ENCODE measurements around the gene HDAC8. TPM values are rescaled to one million over a fixed set of nuclear protein-coding genes. Genes with fewer than 3 reads are reported as not detected.
A peak's percentile ranks its signal among the peaks of the same experiment; 100 is the strongest.
"Not testable (repeated sequence)": the region's sequence is repeated elsewhere in the genome, so short reads cannot be mapped to it uniquely, and the experiment has no call there.

HDAC8 gene
- total RNA-seq, 1 donor from 2014 or later: 39.6 TPM

DNA sequence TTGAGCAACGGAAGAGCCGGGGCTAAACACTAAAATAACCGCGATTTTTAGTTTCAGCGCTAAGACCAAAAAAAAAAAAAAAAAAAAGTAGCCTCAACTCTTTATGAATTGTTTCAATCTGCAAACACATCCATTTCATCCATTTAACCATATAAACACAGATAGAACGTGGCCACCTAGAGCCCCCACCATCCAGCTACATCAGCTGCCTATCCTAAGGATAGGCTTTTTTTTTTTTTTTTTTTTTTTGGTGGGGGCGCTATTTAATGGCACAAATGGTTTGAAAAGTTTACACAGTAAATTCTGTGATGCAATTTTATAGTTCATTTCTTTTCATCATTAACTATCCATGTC lies 492 bp upstream of the HDAC8 start:
- POLR2A ChIA-PET: interaction anchor here (0.7 kb wide), 2 partner anchors 38 to 519 kb away, joined by 7 to 9 read pairs; no protein-coding TSS in a partner anchor
- Mint-ChIP-seq H3K27me3 (peaks cover 4% of the 10 kb centered on the region), H3K4me3 (peak overlapping the region; percentile 98), H3K9me3 (no peaks in the 10 kb centered on the region), H3K4me1 (peaks cover 7% of the 10 kb centered on the region), H3K36me3 (ENCODE audit: low read depth) (peaks cover 12% of the 10 kb centered on the region), H3K27ac (peak overlapping the region; percentile 84)
- TF ChIP-seq, protein P1, sequence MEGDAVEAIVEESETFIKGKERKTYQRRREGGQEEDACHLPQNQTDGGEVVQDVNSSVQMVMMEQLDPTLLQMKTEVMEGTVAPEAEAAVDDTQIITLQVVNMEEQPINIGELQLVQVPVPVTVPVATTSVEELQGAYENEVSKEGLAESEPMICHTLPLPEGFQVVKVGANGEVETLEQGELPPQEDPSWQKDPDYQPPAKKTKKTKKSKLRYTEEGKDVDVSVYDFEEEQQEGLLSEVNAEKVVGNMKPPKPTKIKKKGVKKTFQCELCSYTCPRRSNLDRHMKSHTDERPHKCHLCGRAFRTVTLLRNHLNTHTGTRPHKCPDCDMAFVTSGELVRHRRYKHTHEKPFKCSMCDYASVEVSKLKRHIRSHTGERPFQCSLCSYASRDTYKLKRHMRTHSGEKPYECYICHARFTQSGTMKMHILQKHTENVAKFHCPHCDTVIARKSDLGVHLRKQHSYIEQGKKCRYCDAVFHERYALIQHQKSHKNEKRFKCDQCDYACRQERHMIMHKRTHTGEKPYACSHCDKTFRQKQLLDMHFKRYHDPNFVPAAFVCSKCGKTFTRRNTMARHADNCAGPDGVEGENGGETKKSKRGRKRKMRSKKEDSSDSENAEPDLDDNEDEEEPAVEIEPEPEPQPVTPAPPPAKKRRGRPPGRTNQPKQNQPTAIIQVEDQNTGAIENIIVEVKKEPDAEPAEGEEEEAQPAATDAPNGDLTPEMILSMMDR (IDR thresholded peaks at IDR 0.05): no peak
- CTCF ChIA-PET: no interaction called here
- ATAC-seq (ENCODE audit: low read depth): peak; percentile 34
- no peak for DNase-seq
- intact Hi-C loops (cut with micrococcal nuclease): loop anchor here (2.0 kb wide), 3 partner anchors 392 to 1720 kb away; partner anchors contain the start of gene PIN4

DNA sequence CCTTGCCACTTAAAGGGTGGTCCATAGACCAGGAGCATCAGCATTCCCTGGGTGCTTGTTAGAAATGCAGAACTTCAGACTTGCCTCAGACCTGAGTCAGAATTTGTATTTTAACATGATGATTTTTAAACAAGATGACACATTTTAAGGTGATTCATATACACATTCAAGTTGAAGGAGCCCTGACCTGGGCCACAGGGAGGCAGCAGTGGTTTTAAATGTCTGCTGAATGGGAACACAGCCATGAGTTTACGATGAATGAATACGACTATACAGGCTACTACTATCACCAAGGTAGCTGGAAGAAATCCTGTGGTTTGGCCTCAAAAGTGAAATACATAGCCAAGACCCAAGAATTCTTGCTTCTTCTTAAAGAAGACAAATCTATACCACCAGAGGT lies 2.9 kb downstream of the HDAC8 start:
- POLR2A ChIA-PET: no interaction called here
- no peak for DNase-seq
- no peak for ATAC-seq (ENCODE audit: low read depth)
- Mint-ChIP-seq H3K9me3 (no peaks in the 10 kb centered on the region), H3K27me3 (no peaks in the 10 kb centered on the region), H3K36me3 (ENCODE audit: low read depth) (peaks cover 38% of the 10 kb centered on the region), H3K27ac (no peak overlapping the region), H3K4me3 (no peak overlapping the region), H3K4me1 (peaks cover 7% of the 10 kb centered on the region)
- intact Hi-C loops (cut with micrococcal nuclease): no loop called here
- TF ChIP-seq, protein P1 (IDR thresholded peaks at IDR 0.05): no peak
- CTCF ChIA-PET: no interaction called here

DNA sequence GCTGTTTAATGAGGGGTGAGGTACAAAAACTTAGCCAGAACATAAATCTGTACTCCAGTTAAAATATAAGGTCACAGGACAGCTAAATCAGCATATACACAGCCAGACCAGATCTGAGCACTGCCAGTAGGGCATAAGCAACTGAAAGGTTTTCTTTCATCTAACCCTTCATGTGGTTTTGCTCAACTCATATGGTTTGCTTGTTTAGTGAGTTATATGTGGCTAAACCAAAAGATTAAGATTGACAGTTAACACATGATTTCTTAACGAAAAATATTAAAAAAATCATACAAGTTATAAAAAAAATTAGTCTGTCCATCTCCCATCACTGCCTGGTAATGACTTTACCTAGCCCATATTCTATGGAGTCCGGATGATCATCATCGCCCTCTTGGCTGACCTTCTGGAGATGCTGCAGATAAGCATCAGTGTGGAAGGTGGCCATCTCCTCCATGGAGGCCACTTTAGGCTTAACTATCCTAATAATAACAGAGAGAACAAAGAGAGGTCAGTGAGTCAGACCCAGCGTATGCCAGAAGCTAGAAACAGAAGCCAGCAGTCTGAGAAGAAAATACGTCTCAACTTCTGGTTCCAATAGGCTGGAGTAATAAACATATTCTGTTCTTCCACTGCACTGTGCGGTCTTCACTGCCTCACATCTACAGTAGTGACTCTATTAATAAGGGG lies 4.1 kb downstream of the HDAC8 start:
- no peak for DNase-seq
- CTCF ChIA-PET: no interaction called here
- Mint-ChIP-seq H3K36me3 (ENCODE audit: low read depth) (peaks cover 43% of the 10 kb centered on the region), H3K9me3 (no peaks in the 10 kb centered on the region), H3K27ac (no peak overlapping the region), H3K4me3 (no peak overlapping the region), H3K4me1 (peaks cover 7% of the 10 kb centered on the region), H3K27me3 (no peaks in the 10 kb centered on the region)
- TF ChIP-seq, protein P1 (IDR thresholded peaks at IDR 0.05): no peak
- no peak for ATAC-seq (ENCODE audit: low read depth)
- intact Hi-C loops (cut with micrococcal nuclease): no loop called here
- POLR2A ChIA-PET: no interaction called here

DNA sequence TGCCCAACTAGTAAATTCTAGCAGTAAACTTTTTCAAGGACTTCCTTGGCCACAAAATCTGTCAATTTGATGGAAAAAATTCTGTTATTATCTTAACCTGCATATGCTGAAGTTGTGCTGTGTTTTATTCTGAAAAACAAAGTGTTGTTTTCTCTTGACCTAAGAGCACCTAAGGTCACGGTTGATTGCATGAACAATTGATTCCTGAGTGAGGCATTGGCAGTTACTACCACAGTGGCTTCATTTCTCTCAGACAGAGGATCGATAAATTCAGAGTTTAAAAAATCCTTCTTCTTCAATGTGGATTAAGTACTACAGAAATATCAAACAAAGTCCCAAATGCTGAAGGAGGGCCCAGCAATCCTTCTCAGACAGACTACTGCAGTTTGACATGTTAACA lies 6.2 kb downstream of the HDAC8 start:
- ATAC-seq (ENCODE audit: low read depth) (no peak), DNase-seq (no peak)
- Mint-ChIP-seq H3K9me3 (no peaks in the 10 kb centered on the region), H3K27ac (no peak overlapping the region), H3K4me1 (peaks cover 2% of the 10 kb centered on the region), H3K4me3 (no peak overlapping the region), H3K36me3 (ENCODE audit: low read depth) (peaks cover 47% of the 10 kb centered on the region), H3K27me3 (no peaks in the 10 kb centered on the region)
- ChIA-PET POLR2A (no interaction called here), CTCF (no interaction called here)
- TF ChIP-seq, protein P1 (IDR thresholded peaks at IDR 0.05): no peak
- intact Hi-C loops (cut with micrococcal nuclease): no loop called here

DNA sequence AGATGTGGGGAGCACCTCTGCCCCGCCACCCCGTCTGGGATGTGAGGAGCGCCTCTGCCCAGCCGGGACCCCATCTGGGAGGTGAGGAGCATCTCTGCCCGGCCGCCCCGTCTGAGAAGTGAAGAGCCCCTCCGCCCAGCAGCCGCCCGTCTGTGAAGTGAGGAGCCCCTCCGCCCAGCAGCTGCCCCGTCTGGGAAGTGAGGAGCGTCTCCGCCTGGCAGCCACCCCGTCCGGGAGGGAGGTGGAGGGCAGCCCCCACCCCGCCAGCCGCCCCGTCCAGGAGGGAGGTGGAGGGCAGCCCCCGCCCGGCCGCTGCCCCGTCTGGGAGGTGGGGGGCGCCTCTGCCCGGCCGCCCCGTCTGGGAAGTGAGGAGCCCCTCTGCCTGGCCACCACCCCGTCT lies 13.0 kb downstream of the HDAC8 start:
- ATAC-seq (ENCODE audit: low read depth); H3K4me1 Mint-ChIP-seq; DNase-seq; POLR2A ChIA-PET; H3K4me3 Mint-ChIP-seq; H3K9me3 Mint-ChIP-seq; H3K27ac Mint-ChIP-seq; intact Hi-C loops (cut with micrococcal nuclease); CTCF ChIA-PET; H3K27me3 Mint-ChIP-seq: not testable (repeated sequence)
- peaks cover 28% of the 10 kb centered on the region for H3K36me3 Mint-ChIP-seq (ENCODE audit: low read depth)
